SH-SY5Y (cell line): ENCODE measurements around the gene TRIM37.
A peak's percentile ranks its signal among the peaks of the same experiment; 100 is the strongest.

ENCODE experiments used
- GATA2 ChIP-seq: IDR thresholded peaks from 2 replicates; pipeline ENCODE4 v1.6.1; 2011; ENCODE audit warnings: mild to moderate bottlenecking, low read depth, low read length
- GATA3 ChIP-seq: IDR thresholded peaks from 2 replicates; pipeline ENCODE4 v1.6.1; 2011; ENCODE audit warnings: low read depth, mild to moderate bottlenecking, low read length, moderate library complexity

- TF ChIP-seq GATA3: peak; percentile 28; the same call in 1 of the 2 replicates
- TF ChIP-seq GATA2: peak; percentile 47; the same call in 1 of the 2 replicates
Measured at GRCh38 chr17:59107306-59107670, 608 bp upstream of the TRIM37 start.
